ENCODE data around the gene TATDN2.

Gene TATDN2

GRCh38 chr3:10320320-10320677 lies 72.0 kb downstream of the TATDN2 start:
- DNase-seq = no peak

GRCh38 chr3:10321630-10322351 lies 73.5 kb downstream of the TATDN2 start:
- no peak for DNase-seq

GRCh38 chr3:10322352-10322710 lies 74.1 kb downstream of the TATDN2 start:
- DNase-seq = peak; percentile 45

- DNase-seq = no peak
Measured at GRCh38 chr3:10327592-10327991, 79.3 kb downstream of the TATDN2 start.

- no peak for DNase-seq
Measured at GRCh38 chr3:10328460-10329071, 80.3 kb downstream of the TATDN2 start.

GRCh38 chr3:10329495-10330015 lies 81.3 kb downstream of the TATDN2 start:
- DNase-seq = no peak

GRCh38 chr3:10330319-10330718 lies 82.1 kb downstream of the TATDN2 start:
- no peak for DNase-seq
